GM21619 (cell line): Measurements from ENCODE around the gene RPS19.
"Not testable (repeated sequence)": the region's sequence is repeated elsewhere in the genome, so short reads cannot be mapped to it uniquely, and the experiment has no call there.

Source experiments
- ATAC-seq: cut with Tn5 transposase; IDR thresholded peaks from one replicate; pipeline ENCODE4 v1.9.1; 2021; ENCODE audit not compliant: unreplicated experiment

The RPS19 gene

DNA sequence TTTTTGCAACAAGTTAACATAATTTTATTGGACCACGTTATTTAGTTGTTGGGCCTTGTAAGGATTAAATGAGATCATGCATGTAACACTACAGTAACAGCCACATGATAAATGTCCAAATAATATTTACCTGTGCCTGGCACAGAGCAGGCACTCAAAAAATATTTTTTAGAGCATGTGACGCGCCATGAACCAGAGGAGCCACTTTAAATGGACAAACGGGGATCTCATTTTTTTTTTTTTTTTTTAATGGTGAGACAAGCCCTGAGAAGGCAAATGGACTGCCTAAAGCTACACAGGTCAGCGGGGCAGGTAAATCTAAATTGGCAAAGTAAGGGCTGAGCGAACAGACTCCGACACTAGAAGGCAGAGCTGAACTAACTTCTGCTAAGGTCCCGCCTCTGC is 840 bp upstream of the RPS19 start:
- ATAC-seq, result no peak

DNA sequence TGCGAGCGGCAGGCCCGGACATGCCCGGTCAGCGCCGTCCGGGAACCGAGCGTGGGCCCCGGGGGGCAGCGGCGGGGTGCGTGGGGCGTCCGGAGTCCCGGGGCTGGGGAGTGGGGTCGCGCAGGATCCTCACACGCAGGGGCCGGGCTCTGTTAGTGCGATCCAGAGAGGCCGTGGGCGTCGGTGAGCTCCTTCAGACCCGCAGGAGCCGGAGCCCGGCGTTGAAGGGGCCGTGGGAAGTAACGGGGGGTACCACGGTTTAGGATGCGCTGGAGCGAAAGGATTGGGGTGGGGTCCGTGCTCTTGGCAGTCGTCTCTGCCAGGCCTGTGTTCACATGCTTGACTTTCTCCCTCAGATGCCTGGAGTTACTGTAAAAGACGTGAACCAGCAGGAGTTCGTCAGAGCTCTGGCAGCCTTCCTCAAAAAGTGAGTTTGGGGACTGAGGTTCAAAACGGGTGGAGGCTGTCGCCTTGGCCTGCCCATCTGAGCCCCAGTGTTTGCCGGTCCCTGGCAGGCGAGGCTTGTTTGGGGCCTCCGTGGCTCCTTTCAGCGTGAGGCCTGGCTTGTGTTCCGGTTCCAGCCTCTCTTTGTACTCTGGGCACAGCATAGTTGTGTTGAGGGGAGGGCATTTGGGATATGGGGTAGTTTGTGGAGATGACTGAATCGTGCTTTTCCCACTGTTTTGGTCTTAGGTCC is 512 bp downstream of the RPS19 start:
- peak; percentile 1 for ATAC-seq

- ATAC-seq, result no peak
These were observed 1.2 kb downstream of the RPS19 start for GRCh38 chr19:41861116-41861768.

DNA sequence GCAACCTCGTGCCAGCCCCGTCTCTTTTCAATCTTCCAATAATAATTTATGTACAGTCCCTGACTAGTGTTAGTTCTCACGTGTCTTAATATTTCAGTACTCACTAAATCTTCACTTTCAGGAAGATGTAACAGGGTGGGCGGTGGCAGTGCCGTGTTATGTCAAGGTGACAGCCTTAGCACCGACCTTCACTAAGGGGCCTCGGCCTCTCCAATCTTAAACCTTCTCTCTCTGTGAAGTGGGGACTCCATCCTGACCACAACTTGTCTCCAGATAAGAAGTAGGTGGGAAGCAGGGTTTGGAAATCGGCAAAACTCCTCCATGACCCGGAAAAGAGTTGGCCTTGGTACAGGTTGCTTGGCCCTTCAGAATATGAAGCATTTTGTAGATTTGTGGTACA is 1.8 kb downstream of the RPS19 start:
- no peak for ATAC-seq

- no peak for ATAC-seq
These were observed 2.5 kb downstream of the RPS19 start for GRCh38 chr19:41862445-41862986.

- ATAC-seq, result no peak
These were observed 3.3 kb downstream of the RPS19 start for GRCh38 chr19:41863209-41863931.

GRCh38 chr19:41864374-41864773 is 4.3 kb downstream of the RPS19 start:
- ATAC-seq, result no peak

DNA sequence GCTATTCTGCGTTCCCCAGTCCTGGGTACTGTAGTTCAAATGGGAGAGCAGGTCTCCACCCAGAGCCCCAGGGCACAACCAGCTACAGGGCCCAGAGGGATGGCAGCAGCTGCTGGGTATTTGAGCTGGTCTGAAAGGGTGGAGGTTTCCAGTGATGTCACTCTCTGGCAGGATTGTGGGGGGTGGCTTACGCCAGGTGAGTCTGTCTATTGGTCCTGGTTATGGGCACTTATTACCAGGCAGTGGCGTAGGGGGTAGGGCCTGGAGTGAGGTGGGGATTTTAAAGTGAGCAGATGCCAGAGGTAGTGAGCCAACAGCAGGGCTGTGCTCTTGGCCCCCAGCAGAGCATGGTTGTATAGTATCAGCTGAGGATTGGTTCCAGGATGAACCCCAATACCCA is 6.2 kb downstream of the RPS19 start:
- ATAC-seq, result no peak

DNA sequence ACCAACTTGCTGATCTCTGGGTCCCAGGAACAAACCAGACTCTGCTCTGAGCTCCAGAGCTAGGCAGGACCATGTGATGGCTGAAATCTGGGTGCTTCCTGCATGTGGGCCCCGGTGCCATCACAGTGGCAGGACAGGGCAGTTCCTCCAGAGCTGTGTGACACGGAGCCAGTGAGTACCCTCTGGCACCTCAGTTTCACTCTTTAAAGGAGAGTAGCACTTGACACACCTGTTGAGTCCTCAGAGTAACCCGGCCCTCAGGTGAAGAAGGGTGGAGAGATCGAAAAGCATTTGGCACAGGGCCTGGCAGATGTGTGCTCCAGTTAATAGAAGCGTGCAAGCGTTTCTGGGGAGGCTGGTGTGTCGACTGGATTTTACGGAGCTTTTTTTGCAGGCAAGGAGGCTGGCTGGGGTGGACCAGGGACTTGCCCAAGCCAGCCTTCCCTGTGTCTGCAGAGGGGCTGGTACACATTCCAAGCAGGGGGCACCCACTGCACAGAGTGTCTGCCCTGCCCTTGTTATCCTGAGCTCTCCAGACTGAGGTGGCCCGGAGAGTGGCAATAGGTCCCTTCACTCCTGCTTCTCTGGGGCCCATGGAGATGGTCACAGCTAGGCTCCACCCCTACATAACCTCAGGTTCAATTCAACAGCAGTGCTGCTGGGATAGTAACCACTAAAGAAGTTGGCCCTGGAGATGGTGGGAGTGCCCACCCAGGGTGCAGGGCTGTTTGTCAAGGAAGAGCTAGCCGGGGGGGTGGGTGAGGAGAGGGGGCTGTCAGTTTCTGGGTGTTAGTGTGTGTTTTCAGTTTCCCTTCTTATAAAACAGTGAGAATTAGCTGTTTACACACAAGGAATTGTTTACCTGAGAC is 8.3 kb downstream of the RPS19 start:
- ATAC-seq, result no peak

DNA sequence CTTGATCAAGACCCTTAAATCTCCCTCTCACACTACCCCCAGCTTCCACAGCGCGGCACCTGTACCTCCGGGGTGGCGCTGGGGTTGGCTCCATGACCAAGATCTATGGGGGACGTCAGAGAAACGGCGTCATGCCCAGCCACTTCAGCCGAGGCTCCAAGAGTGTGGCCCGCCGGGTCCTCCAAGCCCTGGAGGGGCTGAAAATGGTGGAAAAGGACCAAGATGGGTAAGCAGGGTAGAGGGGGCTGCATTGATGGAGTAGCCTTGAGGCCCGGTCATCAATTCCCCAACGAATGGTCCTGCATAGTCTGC is 8.9 kb downstream of the RPS19 start:
- no peak for ATAC-seq

DNA sequence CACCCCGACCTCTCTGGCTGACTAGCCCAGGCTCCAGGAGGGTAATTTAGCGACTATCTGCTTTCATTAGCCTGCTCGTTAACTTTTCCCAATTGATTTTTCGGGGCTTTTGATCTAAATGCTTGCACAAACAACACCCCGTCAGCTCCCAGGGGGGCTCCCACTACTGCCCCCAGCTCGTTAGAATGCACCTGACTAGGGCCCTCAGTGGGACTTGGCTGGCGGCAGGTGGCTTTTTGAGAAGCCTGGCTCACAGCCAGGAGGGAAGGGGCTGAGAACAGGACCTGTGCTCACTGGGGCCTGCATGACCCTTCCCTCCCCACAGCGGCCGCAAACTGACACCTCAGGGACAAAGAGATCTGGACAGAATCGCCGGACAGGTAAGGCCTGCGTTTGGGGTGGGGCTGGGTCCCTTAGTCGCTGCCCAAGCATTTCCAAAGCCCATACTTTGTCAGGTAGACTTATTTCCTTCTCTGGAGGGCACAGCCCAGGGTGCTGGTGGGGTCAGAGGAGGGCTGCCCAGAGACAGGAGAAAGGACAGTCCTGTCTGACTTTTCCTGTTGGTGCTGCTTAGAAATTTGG is 9.4 kb downstream of the RPS19 start:
- no peak for ATAC-seq

DNA sequence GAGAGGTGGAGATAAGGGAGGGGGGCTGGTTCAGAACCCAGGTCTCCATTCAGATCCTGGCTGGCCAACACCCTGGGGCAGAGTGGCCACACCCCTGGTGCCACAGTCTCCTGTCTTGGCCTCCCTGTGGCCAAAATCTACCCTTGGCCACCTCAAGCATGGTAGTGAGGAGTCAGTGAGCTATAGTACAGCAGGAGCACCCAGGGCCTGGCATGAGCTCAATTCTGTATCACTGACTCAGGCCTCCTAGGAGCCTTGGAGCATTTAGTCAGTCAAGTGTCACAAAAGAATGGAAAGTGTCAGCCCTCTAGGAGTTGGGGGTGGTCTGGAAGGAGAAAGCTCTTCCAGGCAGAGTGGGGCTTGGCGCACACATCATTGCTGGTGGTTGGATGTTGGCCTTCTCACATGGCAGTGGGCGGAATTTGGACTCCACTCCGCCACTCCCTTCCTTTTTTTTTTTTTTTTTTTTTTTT is 10.4 kb downstream of the RPS19 start:
- no peak for ATAC-seq

DNA sequence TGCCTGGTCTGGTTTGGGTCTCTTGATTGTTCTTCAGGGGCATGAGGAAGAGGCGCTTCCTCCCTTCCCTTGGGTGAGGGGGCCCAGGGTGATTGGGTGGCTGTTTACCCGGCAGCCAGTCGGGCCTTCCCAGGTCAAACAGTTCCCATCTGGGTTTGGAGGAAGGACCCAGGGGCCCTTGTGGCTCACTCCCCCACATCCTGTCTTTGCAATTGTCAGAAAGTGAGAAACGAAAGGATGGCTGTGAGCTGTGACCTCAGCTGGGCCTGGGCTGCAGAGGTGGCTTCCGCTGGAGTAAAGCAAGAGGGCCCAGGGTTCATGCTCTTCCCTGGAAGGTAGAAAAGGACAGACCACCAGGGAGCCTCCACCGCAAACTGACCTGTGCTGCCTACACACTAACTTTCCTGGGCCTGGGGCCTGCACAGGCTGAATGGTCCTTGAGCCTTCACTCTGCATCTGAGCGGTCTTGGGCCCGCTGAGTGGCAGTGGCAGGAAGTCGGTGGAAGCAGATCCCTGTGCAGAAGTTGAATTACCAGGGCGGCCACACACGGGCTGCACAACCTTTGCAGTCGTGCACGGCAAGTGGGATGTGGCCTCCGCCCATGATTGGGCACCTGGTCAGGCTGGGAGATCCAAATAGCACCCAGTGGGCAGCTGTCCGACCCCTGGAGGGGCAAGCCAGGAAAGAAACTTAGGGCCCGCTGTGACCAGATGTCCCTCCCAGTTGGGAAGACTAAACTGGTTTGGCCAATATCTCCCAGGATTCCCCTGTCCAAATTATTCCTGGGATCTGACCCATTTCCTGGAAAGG is 11.7 kb downstream of the RPS19 start:
- ATAC-seq, result no peak

DNA sequence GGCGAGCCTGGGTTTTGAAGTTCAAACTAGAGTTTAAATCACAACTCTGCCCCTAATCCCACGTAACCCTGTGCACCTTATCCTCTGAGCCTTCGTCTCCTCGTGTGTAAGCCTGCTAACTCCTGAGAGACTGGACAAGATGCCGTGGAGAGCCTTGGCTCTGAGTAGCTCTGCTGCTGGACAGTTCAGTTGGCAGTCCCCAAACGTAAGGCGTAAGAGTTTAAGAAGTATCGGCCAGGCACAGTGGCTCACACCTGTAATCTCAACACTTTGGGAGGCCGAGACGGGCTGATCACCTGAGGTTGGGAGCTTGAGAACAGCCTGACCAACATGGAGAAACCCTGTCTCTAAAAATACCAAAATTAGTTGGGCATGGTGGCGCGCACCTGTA is 12.3 kb downstream of the RPS19 start:
- no peak for ATAC-seq

GRCh38 chr19:41872775-41873647 is 13.0 kb downstream of the RPS19 start:
- ATAC-seq, result no peak

- not testable (repeated sequence) for ATAC-seq
These were observed 15.9 kb downstream of the RPS19 start for GRCh38 chr19:41875973-41876372.

- peak; percentile 60 for ATAC-seq
These were observed 17.1 kb downstream of the RPS19 start, which contains the start of gene CD79A for GRCh38 chr19:41876847-41877832. Gene CD79A (plus strand): TSS chr19:41877279. CDS start chr19:41877305, 26 bp downstream.
